ENCODE measurements around the gene FAM131C.

GRCh38 chr1:16117369-16117768, 43.9 kb upstream of the FAM131C start:
- TF ChIP-seq, protein P1, sequence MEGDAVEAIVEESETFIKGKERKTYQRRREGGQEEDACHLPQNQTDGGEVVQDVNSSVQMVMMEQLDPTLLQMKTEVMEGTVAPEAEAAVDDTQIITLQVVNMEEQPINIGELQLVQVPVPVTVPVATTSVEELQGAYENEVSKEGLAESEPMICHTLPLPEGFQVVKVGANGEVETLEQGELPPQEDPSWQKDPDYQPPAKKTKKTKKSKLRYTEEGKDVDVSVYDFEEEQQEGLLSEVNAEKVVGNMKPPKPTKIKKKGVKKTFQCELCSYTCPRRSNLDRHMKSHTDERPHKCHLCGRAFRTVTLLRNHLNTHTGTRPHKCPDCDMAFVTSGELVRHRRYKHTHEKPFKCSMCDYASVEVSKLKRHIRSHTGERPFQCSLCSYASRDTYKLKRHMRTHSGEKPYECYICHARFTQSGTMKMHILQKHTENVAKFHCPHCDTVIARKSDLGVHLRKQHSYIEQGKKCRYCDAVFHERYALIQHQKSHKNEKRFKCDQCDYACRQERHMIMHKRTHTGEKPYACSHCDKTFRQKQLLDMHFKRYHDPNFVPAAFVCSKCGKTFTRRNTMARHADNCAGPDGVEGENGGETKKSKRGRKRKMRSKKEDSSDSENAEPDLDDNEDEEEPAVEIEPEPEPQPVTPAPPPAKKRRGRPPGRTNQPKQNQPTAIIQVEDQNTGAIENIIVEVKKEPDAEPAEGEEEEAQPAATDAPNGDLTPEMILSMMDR (IDR thresholded peaks at IDR 0.05; ENCODE audit: insufficient read depth, low read length), result no peak
- TF ChIP-seq POLR2AphosphoS5 (IDR thresholded peaks at IDR 0.05; ENCODE audit: low read depth), result no peak
- TF ChIP-seq, protein P2, sequence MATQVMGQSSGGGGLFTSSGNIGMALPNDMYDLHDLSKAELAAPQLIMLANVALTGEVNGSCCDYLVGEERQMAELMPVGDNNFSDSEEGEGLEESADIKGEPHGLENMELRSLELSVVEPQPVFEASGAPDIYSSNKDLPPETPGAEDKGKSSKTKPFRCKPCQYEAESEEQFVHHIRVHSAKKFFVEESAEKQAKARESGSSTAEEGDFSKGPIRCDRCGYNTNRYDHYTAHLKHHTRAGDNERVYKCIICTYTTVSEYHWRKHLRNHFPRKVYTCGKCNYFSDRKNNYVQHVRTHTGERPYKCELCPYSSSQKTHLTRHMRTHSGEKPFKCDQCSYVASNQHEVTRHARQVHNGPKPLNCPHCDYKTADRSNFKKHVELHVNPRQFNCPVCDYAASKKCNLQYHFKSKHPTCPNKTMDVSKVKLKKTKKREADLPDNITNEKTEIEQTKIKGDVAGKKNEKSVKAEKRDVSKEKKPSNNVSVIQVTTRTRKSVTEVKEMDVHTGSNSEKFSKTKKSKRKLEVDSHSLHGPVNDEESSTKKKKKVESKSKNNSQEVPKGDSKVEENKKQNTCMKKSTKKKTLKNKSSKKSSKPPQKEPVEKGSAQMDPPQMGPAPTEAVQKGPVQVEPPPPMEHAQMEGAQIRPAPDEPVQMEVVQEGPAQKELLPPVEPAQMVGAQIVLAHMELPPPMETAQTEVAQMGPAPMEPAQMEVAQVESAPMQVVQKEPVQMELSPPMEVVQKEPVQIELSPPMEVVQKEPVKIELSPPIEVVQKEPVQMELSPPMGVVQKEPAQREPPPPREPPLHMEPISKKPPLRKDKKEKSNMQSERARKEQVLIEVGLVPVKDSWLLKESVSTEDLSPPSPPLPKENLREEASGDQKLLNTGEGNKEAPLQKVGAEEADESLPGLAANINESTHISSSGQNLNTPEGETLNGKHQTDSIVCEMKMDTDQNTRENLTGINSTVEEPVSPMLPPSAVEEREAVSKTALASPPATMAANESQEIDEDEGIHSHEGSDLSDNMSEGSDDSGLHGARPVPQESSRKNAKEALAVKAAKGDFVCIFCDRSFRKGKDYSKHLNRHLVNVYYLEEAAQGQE (IDR thresholded peaks at IDR 0.05; ENCODE audit: insufficient replicate concordance, low read depth), result no peak
- TF ChIP-seq SPI1 (IDR thresholded peaks at IDR 0.05; ENCODE audit: borderline replicate concordance, low read depth), result no peak
